Measurements from ENCODE around the gene GAB2. TPM values are rescaled to one million over a fixed set of nuclear protein-coding genes. Genes with fewer than 3 reads are reported as not detected.

GAB2 gene
- total and polyA plus RNA-seq, 2 of the 4 experiments (the other 2 are of a cell fraction): 3.3 to 5.9 TPM

DNA sequence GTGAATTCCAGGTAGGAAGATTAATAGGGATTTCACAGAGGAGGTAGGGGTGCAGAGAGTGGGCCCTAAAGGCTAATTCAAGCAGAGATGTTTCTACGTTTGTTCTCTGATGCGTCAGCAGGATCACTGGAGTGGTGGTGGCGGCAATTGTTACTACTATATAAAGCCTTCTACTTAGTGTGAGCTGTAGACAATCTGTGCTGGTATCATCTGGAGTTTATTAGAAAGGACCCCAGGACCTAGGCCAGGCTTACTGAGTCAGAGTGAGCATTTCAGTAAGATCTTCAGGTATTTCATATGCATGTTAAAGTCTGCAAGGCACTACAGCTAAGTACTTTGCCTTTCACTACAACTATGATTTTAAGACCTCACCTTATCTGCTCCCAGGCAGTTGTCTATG lies 169.4 kb downstream of the GAB2 start:
- Histone ChIP-seq H2AK9ac (replicated peaks; ENCODE audit: low read depth, low read length, poor library complexity) (no peak overlapping the region), H3K27ac (ENCODE audit: insufficient read depth, low read length) (no peak overlapping the region)
- intact Hi-C loops (cut with micrococcal nuclease): no loop called here

More for the DNA sequence above, 169.4 kb downstream of the GAB2 start:
- dilution Hi-C loops (cut with HindIII; ENCODE audit: low sequenced_read_pairs, unreplicated experiment) (no loop called here), in situ Hi-C loops (cut with MboI; ENCODE audit: low sequenced_read_pairs) (no loop called here)
- no CpG with 5 or more reads among the region's 3 CpGs for WGBS, 2 experiments (ENCODE audit: extremely low coverage in 2 of 2, insufficient read length in 1 of 2)
- ChIA-PET POLR2A (ENCODE audit: unreplicated experiment) (no interaction called here), CTCF (interaction anchor here (0.6 kb wide), 1 partner anchor 84 kb away, joined by 3 read pairs; no protein-coding TSS in a partner anchor)
- no peak overlapping the region for H3K4ac ChIP-seq (ENCODE audit: low read depth, low read length)
- peaks cover 4% of the 10 kb centered on the region; the same call in 1 of the 2 replicates for H3K9me1 ChIP-seq (ENCODE audit: insufficient read depth, low read length)
- H2BK120ac ChIP-seq (ENCODE audit: low read depth, low read length): no peak overlapping the region
- H3K18ac ChIP-seq (ENCODE audit: low read depth, low read length): no peak overlapping the region
- no peak overlapping the region for H3K14ac ChIP-seq (replicated peaks; ENCODE audit: low read depth, low read length)
- no TSS peak for BruUV-seq (replicated peaks)
- H3K9ac ChIP-seq (ENCODE audit: low read depth, low read length): no peak overlapping the region
- no peak for ATAC-seq (ENCODE audit: low read depth)
- H2BK20ac ChIP-seq (ENCODE audit: low read depth, low read length): no peak overlapping the region
- H4K5ac ChIP-seq (ENCODE audit: low read depth, low read length): no peak overlapping the region
- H3K79me1 ChIP-seq (ENCODE audit: low read depth in 1 of 2, low read length in 2 of 2): peaks cover 0 to 5% of the 10 kb centered on the region in 2 experiments; a peak in 1 of 4 replicates
- H3K36me3 ChIP-seq (ENCODE audit: control insufficient read depth, insufficient read depth, low read length): peaks cover 6% of the 10 kb centered on the region; the same call in 1 of the 2 replicates
- H3K4me1 ChIP-seq (ENCODE audit: control insufficient read depth, insufficient read depth, low read length): no peaks in the 10 kb centered on the region; the same call in 1 of the 2 replicates
- no peak overlapping the region for H2BK5ac ChIP-seq (ENCODE audit: low read depth, low read length, poor library complexity, severe bottlenecking)
- H3K23ac ChIP-seq (ENCODE audit: low read depth, low read length): no peak overlapping the region
- no peak for TF ChIP-seq RFX5 (IDR thresholded peaks at IDR 0.05; ENCODE audit: low read depth, low read length)
- no peak for TF ChIP-seq MAFK (IDR thresholded peaks at IDR 0.05; ENCODE audit: low read depth, low read length)
- no peak for TF ChIP-seq BHLHE40 (IDR thresholded peaks at IDR 0.05; ENCODE audit: low read depth, low read length)
- H3K27me3 ChIP-seq (ENCODE audit: control insufficient read depth, insufficient read depth, low read length): no peaks in the 10 kb centered on the region
- no peak overlapping the region for H2AK5ac ChIP-seq (ENCODE audit: low read depth, low read length)
- peak; percentile 16 for DNase-seq
- no peak overlapping the region for H2AFZ ChIP-seq (replicated peaks; ENCODE audit: low read length, poor library complexity)
- H3K4me2 ChIP-seq (ENCODE audit: low read depth, low read length): no peak overlapping the region
- H3K4me3 ChIP-seq (ENCODE audit: insufficient read depth, low read depth, low read length): no peak overlapping the region
- H3K56ac ChIP-seq (ENCODE audit: extremely low read depth, insufficient read depth, low read length): no peak overlapping the region
- no peaks in the 10 kb centered on the region; the same call in 1 of the 2 replicates for H4K20me1 ChIP-seq (ENCODE audit: insufficient read depth, low read length)
- 0 out of 2 replicates have a peak, but pooled peaks cover 2% of the 10 kb centered on the region for H3K9me3 ChIP-seq (ENCODE audit: control insufficient read depth, insufficient read depth, low read length)
- H4K8ac ChIP-seq (ENCODE audit: low read depth in 2 of 2, low read length in 2 of 2): no peak overlapping the region
- H2BK15ac ChIP-seq (ENCODE audit: low read depth, low read length): no peak overlapping the region
- no peak overlapping the region for H4K91ac ChIP-seq (ENCODE audit: insufficient read depth, low read depth, low read length)

Data from IMR-90 (cell line).